ENCODE results near the gene NECAP2. TPM values are rescaled to one million over a fixed set of nuclear protein-coding genes. Genes with fewer than 3 reads are reported as not detected.
"Not testable (repeated sequence)": the region's sequence is repeated elsewhere in the genome, so short reads cannot be mapped to it uniquely, and the experiment has no call there.

The NECAP2 gene
- polyA plus RNA-seq, 1 of the 3 experiments (the other 2 are of a cell fraction), result 100.0 TPM

- Histone ChIP-seq H3K9me2 (no peaks in the 10 kb centered on the region), H3K27ac (ENCODE audit: low read depth in 2 of 2, low read length in 1 of 2) (no peak overlapping the region), H3K4me2 (no peak overlapping the region), H3K4me3 (ENCODE audit: low read depth in 2 of 2, low read length in 1 of 2) (no peak overlapping the region), H3K79me2 (ENCODE audit: insufficient read depth) (peaks cover 42% of the 10 kb centered on the region; the same call in 1 of the 2 replicates), H3K4me1 (ENCODE audit: control insufficient read depth in 1 of 2, insufficient read depth in 2 of 2, low read depth in 1 of 2, low read length in 1 of 2) (no peaks in the 10 kb centered on the region), H3K9ac (no peak overlapping the region), H3K9me3 (no peaks in the 10 kb centered on the region), H4K20me1 (ENCODE audit: insufficient read depth) (0 out of 2 replicates have a peak, but pooled peaks cover 6% of the 10 kb centered on the region), H3K27me3 (ENCODE audit: insufficient read depth) (no peaks in the 10 kb centered on the region), H3F3A (replicated peaks; ENCODE audit: insufficient read depth) (peaks cover 6% of the 10 kb centered on the region), H2AFZ (ENCODE audit: low read depth) (no peak overlapping the region), H3K36me3 (replicated peaks in 1 of 2; ENCODE audit: control insufficient read depth in 1 of 2, insufficient read depth in 2 of 2, low read length in 1 of 2) (peaks cover 45 to 71% of the 10 kb centered on the region in 2 experiments)
- TF ChIP-seq, protein P1, sequence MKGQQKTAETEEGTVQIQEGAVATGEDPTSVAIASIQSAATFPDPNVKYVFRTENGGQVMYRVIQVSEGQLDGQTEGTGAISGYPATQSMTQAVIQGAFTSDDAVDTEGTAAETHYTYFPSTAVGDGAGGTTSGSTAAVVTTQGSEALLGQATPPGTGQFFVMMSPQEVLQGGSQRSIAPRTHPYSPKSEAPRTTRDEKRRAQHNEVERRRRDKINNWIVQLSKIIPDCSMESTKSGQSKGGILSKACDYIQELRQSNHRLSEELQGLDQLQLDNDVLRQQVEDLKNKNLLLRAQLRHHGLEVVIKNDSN (IDR thresholded peaks at IDR 0.05; ENCODE audit: borderline replicate concordance, low read depth), result no peak
- no peak for TF ChIP-seq TAF1 (IDR thresholded peaks at IDR 0.05; ENCODE audit: borderline replicate concordance, low read depth, low read length)
- TF ChIP-seq, protein P2, sequence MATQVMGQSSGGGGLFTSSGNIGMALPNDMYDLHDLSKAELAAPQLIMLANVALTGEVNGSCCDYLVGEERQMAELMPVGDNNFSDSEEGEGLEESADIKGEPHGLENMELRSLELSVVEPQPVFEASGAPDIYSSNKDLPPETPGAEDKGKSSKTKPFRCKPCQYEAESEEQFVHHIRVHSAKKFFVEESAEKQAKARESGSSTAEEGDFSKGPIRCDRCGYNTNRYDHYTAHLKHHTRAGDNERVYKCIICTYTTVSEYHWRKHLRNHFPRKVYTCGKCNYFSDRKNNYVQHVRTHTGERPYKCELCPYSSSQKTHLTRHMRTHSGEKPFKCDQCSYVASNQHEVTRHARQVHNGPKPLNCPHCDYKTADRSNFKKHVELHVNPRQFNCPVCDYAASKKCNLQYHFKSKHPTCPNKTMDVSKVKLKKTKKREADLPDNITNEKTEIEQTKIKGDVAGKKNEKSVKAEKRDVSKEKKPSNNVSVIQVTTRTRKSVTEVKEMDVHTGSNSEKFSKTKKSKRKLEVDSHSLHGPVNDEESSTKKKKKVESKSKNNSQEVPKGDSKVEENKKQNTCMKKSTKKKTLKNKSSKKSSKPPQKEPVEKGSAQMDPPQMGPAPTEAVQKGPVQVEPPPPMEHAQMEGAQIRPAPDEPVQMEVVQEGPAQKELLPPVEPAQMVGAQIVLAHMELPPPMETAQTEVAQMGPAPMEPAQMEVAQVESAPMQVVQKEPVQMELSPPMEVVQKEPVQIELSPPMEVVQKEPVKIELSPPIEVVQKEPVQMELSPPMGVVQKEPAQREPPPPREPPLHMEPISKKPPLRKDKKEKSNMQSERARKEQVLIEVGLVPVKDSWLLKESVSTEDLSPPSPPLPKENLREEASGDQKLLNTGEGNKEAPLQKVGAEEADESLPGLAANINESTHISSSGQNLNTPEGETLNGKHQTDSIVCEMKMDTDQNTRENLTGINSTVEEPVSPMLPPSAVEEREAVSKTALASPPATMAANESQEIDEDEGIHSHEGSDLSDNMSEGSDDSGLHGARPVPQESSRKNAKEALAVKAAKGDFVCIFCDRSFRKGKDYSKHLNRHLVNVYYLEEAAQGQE (IDR thresholded peaks at IDR 0.05; ENCODE audit: low read depth, low read length), result no peak
- TF ChIP-seq YY1 (IDR thresholded peaks at IDR 0.05; ENCODE audit: low read depth), result no peak
- TF ChIP-seq ELF1 (IDR thresholded peaks at IDR 0.05), result no peak
- 93% methylated on average over 6 of the region's 13 CpGs for WGBS (ENCODE audit: low lambda C conversion rate)
- ChIA-PET CTCF (interaction anchor here (0.5 to 1.6 kb wide), 4 partner anchors 10 to 169 kb away, joined by 3 to 4 read pairs (median 3); partner anchors contain the start of gene NECAP2), POLR2A (interaction anchor here (1.2 kb wide), 1 partner anchor 11 kb away, joined by 5 read pairs; no protein-coding TSS in a partner anchor)
- no peak for DNase-seq
Measured at GRCh38 chr1:16451841-16452528, 11.5 kb downstream of the NECAP2 start.

DNA sequence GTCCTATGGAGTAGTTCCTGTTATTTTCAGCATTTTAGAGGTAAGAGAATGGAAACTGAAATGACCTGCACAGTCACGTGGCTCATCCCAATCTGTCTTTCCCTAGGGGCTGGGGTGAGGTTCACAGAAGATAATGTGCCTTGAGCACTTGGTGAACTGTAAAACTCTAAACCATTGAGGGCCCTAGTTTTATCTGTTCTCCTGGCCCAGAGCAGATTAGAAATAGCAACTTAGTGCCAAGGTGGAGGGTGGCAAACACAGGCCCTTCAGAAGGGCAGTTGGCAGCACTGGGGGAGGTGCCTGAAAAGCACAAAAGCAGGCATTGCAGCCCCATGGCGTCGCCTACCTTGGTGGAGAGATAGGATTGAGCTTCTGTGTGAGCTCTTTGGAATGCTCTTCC, 14.4 kb downstream of the NECAP2 start:
- H3K4me1 ChIP-seq (ENCODE audit: control insufficient read depth in 1 of 2, insufficient read depth in 2 of 2, low read depth in 1 of 2, low read length in 1 of 2); H3K9me2 ChIP-seq; H3K4me3 ChIP-seq (ENCODE audit: low read depth in 2 of 2, low read length in 1 of 2); H3K27me3 ChIP-seq (ENCODE audit: insufficient read depth); H4K20me1 ChIP-seq (ENCODE audit: insufficient read depth); H3K4me2 ChIP-seq; H3F3A ChIP-seq (replicated peaks; ENCODE audit: insufficient read depth); DNase-seq; H3K9me3 ChIP-seq; H2AFZ ChIP-seq (ENCODE audit: low read depth); POLR2A ChIA-PET; H3K27ac ChIP-seq (ENCODE audit: low read depth in 2 of 2, low read length in 1 of 2); H3K9ac ChIP-seq: not testable (repeated sequence)
- WGBS (ENCODE audit: low lambda C conversion rate), result 95% methylated on average over 3 of the region's 3 CpGs
- Histone ChIP-seq H3K36me3 (replicated peaks in 1 of 2; ENCODE audit: control insufficient read depth in 1 of 2, insufficient read depth in 2 of 2, low read length in 1 of 2) (peaks cover 59 to 64% of the 10 kb centered on the region in 2 experiments), H3K79me2 (ENCODE audit: insufficient read depth) (peaks cover 22% of the 10 kb centered on the region; the same call in 1 of the 2 replicates)
- CTCF ChIA-PET, result interaction anchor here (1.6 kb wide), 1 partner anchor 14 kb away, joined by 5 read pairs; the partner anchor contains the start of gene NECAP2

- H3K9ac ChIP-seq; H3K4me1 ChIP-seq (ENCODE audit: control insufficient read depth in 1 of 2, insufficient read depth in 2 of 2, low read depth in 1 of 2, low read length in 1 of 2); H3K9me3 ChIP-seq; H3F3A ChIP-seq (replicated peaks; ENCODE audit: insufficient read depth); DNase-seq; H3K9me2 ChIP-seq; POLR2A ChIA-PET; H4K20me1 ChIP-seq (ENCODE audit: insufficient read depth); H3K4me3 ChIP-seq (ENCODE audit: low read depth in 2 of 2, low read length in 1 of 2); H3K27ac ChIP-seq (ENCODE audit: low read depth in 2 of 2, low read length in 1 of 2); H2AFZ ChIP-seq (ENCODE audit: low read depth); H3K27me3 ChIP-seq (ENCODE audit: insufficient read depth); H3K4me2 ChIP-seq: not testable (repeated sequence)
- CTCF ChIA-PET, result interaction anchor here (1.6 kb wide), 1 partner anchor 16 kb away, joined by 5 read pairs; the partner anchor contains the start of gene NECAP2
- 98% methylated on average over 10 of the region's 10 CpGs for WGBS (ENCODE audit: low lambda C conversion rate)
- H3K36me3 ChIP-seq (replicated peaks in 1 of 2; ENCODE audit: control insufficient read depth in 1 of 2, insufficient read depth in 2 of 2, low read length in 1 of 2), result peaks cover 54 to 60% of the 10 kb centered on the region in 2 experiments
- H3K79me2 ChIP-seq (ENCODE audit: insufficient read depth), result peaks cover 12% of the 10 kb centered on the region; the same call in 1 of the 2 replicates
Measured at GRCh38 chr1:16456151-16456550, 15.6 kb downstream of the NECAP2 start.

Data from SK-N-SH (cell line).